SK-N-SH treated with all-trans-retinoic acid at 6 μM for 48 hours (cell line): ENCODE results near the gene CHSY3.

Experiments
- ATAC-seq: fragments of 200-7000 bp; cut with Tn5 transposase; 3 replicates; pipeline ENCODE4 v1.9.1; 2020; ENCODE audit warnings: mild to moderate bottlenecking, moderate library complexity
- ARNTL ChIP-seq: fragments of 450-650 bp; formaldehyde crosslinking; IDR thresholded peaks from 2 replicates; pipeline ENCODE4 v1.5.0; 2020; ENCODE audit warnings: low read depth, mild to moderate bottlenecking, moderate library complexity, borderline replicate concordance
- BACH2 ChIP-seq: fragments of 250-450 bp; sonication (Bioruptor Pico); IDR thresholded peaks from 2 replicates; pipeline ENCODE4 v1.9.0; 2021; ENCODE audit warnings: mild to moderate bottlenecking, borderline replicate concordance
- CREB5 ChIP-seq: fragments of 250-450 bp; sonication (Bioruptor Pico); IDR thresholded peaks from 2 replicates; pipeline ENCODE4 v1.5.1; 2020; ENCODE audit warnings: low read depth, mild to moderate bottlenecking, moderate library complexity
- CSDC2 ChIP-seq: fragments of 250-450 bp; sonication (Bioruptor Pico); IDR thresholded peaks from 2 replicates; pipeline ENCODE4 v1.5.0; 2020; ENCODE audit warnings: mild to moderate bottlenecking, moderate library complexity
- ESRRG ChIP-seq: fragments of 250-450 bp; sonication (Bioruptor Pico); IDR thresholded peaks from 2 replicates; pipeline ENCODE4 v1.6.1; 2021; ENCODE audit warnings: mild to moderate bottlenecking
- GLIS3 ChIP-seq: fragments of 250-450 bp; sonication (Bioruptor Pico); IDR thresholded peaks from 2 replicates; pipeline ENCODE4 v1.5.0; 2020; ENCODE audit warnings: mild to moderate bottlenecking, moderate library complexity
- ISL1 ChIP-seq: fragments of 250-450 bp; sonication (Bioruptor Pico); IDR thresholded peaks from 2 replicates; pipeline ENCODE4 v2.1.2; 2022; ENCODE audit warnings: mild to moderate bottlenecking, moderate library complexity
- PATZ1 ChIP-seq: fragments of 250-450 bp; sonication (Bioruptor Pico); IDR thresholded peaks from 2 replicates; pipeline ENCODE4 v1.8.0; 2020; ENCODE audit warnings: mild to moderate bottlenecking, moderate library complexity, borderline replicate concordance
- POU6F1 ChIP-seq: fragments of 250-450 bp; sonication (Bioruptor Pico); IDR thresholded peaks from 2 replicates; pipeline ENCODE4 v1.8.0; 2021; ENCODE audit warnings: low read depth, mild to moderate bottlenecking, moderate library complexity, borderline replicate concordance
- PPARA ChIP-seq: fragments of 250-450 bp; sonication (Bioruptor Pico); IDR thresholded peaks from 2 replicates; pipeline ENCODE4 v1.5.0; 2020; ENCODE audit warnings: mild to moderate bottlenecking, borderline replicate concordance
- RARB ChIP-seq: fragments of 250-450 bp; sonication (Bioruptor Pico); IDR thresholded peaks from 2 replicates; pipeline ENCODE4 v1.8.0; 2021; ENCODE audit warnings: mild to moderate bottlenecking, moderate library complexity
- SNAI2 ChIP-seq: fragments of 250-450 bp; sonication (Bioruptor Pico); IDR thresholded peaks from 2 replicates; pipeline ENCODE4 v1.5.0; 2020; ENCODE audit warnings: mild to moderate bottlenecking, moderate library complexity
- TCF4 ChIP-seq: fragments of 250-450 bp; sonication (Bioruptor Pico); IDR thresholded peaks from 2 replicates; pipeline ENCODE4 v1.8.0; 2021; ENCODE audit warnings: mild to moderate bottlenecking, moderate library complexity, borderline replicate concordance
- TOX ChIP-seq: fragments of 250-450 bp; sonication (Bioruptor Pico); IDR thresholded peaks from 2 replicates; pipeline ENCODE4 v1.8.0; 2021; ENCODE audit warnings: mild to moderate bottlenecking, moderate library complexity, borderline replicate concordance
- TSHZ2 ChIP-seq: fragments of 250-450 bp; sonication (Bioruptor Pico); IDR thresholded peaks from 2 replicates; pipeline ENCODE4 v1.5.0; 2020; ENCODE audit warnings: mild to moderate bottlenecking, moderate library complexity
- ZC3H10 ChIP-seq: fragments of 250-450 bp; sonication (Bioruptor Pico); IDR thresholded peaks from 2 replicates; pipeline ENCODE4 v1.5.1; 2021; ENCODE audit warnings: mild to moderate bottlenecking, moderate library complexity
- ZFP30 ChIP-seq: fragments of 450-650 bp; formaldehyde crosslinking; IDR thresholded peaks from 2 replicates; pipeline ENCODE4 v1.5.0; 2022; ENCODE audit warnings: mild to moderate bottlenecking, moderate library complexity
- ZNF565 ChIP-seq: fragments of 450-650 bp; formaldehyde crosslinking; conservative IDR thresholded peaks from 2 replicates; pipeline ENCODE4 v1.5.0; 2020; ENCODE audit warnings: low read depth, mild to moderate bottlenecking, moderate library complexity
- ZNF8 ChIP-seq: fragments of 450-650 bp; formaldehyde crosslinking; IDR thresholded peaks from 2 replicates; pipeline ENCODE4 v1.5.0; 2020; ENCODE audit warnings: mild to moderate bottlenecking, moderate library complexity

The CHSY3 gene

GRCh38 chr5:130110328-130110727 lies 206.1 kb downstream of the CHSY3 start:
- no peak for ATAC-seq

GRCh38 chr5:130111746-130112145 lies 207.5 kb downstream of the CHSY3 start:
- no peak for ATAC-seq
- TF ChIP-seq ARNTL (CRISPR knock-in tag) (no peak), PATZ1 (CRISPR knock-in tag) (no peak), ZC3H10 (no peak), TSHZ2 (no peak), ISL1 (CRISPR knock-in tag) (no peak)

More at GRCh38 chr5:130110328-130110727, 206.1 kb downstream of the CHSY3 start:
- TF ChIP-seq GLIS3 (CRISPR knock-in tag), result no peak
- TF ChIP-seq ZFP30 (CRISPR knock-in tag), result no peak
- no peak for TF ChIP-seq TSHZ2
- TF ChIP-seq CSDC2 (CRISPR knock-in tag), result no peak
- no peak for TF ChIP-seq RARB (CRISPR knock-in tag)
- TF ChIP-seq CREB5 (CRISPR knock-in tag), result no peak
- no peak for TF ChIP-seq SNAI2 (CRISPR knock-in tag)
- TF ChIP-seq TCF4 (CRISPR knock-in tag), result no peak
- TF ChIP-seq ESRRG (CRISPR knock-in tag), result no peak
- no peak for TF ChIP-seq ISL1 (CRISPR knock-in tag)
- TF ChIP-seq ZNF565, result no peak
- TF ChIP-seq ZNF8, result no peak
- TF ChIP-seq PPARA (CRISPR knock-in tag), result no peak
- TF ChIP-seq PATZ1 (CRISPR knock-in tag), result no peak
- no peak for TF ChIP-seq ZC3H10

- no peak for TF ChIP-seq ZFP30 (CRISPR knock-in tag)
- TF ChIP-seq ZC3H10, result no peak
- TF ChIP-seq PPARA (CRISPR knock-in tag), result no peak
- TF ChIP-seq BACH2 (CRISPR knock-in tag), result no peak
- TF ChIP-seq PATZ1 (CRISPR knock-in tag), result no peak
- TF ChIP-seq GLIS3 (CRISPR knock-in tag), result no peak
- TF ChIP-seq TOX (CRISPR knock-in tag), result no peak
- TF ChIP-seq CSDC2 (CRISPR knock-in tag), result no peak
- no peak for TF ChIP-seq RARB (CRISPR knock-in tag)
- no peak for TF ChIP-seq TSHZ2
- TF ChIP-seq ESRRG (CRISPR knock-in tag), result no peak
- no peak for TF ChIP-seq ARNTL (CRISPR knock-in tag)
- TF ChIP-seq POU6F1 (CRISPR knock-in tag), result no peak
- no peak for ATAC-seq
Measured at GRCh38 chr5:130112246-130112645, 208.0 kb downstream of the CHSY3 start.
